CD4-positive, alpha-beta T cell treated with Interleukin-4 for 4 hours (primary cell): Measurements from ENCODE around the gene RDH16.
"Not testable (repeated sequence)": the region's sequence is repeated elsewhere in the genome, so short reads cannot be mapped to it uniquely, and the experiment has no call there.

Source experiments
- DNase-seq: peaks from one replicate; pipeline ENCODE4 v3.0.0-alpha.2; 2020

RDH16 gene

GRCh38 chr12:56951582-56952339 lies 5.6 kb downstream of the RDH16 start:
- no peak for DNase-seq

DNA sequence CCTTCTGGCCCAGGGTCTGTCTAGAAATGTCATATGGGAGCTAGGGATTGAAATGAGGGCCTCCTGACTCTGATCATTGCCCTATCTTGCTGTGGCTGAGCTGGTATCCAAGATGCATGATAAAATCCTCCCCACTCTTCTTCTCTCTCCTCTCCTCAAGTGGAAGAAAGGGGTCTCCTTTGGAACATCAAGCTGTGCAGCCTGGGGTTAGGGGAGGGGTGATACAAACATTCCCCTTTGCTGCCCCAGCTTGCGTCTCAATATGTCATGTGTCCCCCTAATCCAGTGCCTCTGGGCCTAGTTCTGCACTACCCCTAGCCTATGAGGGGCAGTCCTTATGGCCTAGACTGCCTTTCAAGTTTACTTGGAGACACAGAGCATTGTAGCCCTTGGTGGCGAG lies 8.5 kb downstream of the RDH16 start:
- no peak for DNase-seq

DNA sequence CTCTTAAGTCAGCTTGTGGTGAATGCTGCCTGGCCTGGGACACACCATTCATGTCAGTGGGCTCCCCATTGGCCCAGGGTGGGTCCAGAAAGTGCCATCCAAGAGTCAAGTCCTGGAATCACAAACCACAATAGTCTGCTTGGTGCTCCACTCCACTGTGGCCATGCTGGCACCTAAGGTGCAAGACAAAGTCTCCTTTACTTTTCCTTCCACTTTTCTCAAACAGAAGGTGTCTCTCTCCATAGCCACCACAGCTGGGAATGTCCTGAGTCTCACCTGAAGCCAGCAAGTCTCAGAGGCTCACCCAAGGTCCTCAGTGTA lies 9.0 kb downstream of the RDH16 start:
- DNase-seq: no peak

- DNase-seq: no peak
Measured at GRCh38 chr12:56947633-56948456, 9.6 kb downstream of the RDH16 start.

DNA sequence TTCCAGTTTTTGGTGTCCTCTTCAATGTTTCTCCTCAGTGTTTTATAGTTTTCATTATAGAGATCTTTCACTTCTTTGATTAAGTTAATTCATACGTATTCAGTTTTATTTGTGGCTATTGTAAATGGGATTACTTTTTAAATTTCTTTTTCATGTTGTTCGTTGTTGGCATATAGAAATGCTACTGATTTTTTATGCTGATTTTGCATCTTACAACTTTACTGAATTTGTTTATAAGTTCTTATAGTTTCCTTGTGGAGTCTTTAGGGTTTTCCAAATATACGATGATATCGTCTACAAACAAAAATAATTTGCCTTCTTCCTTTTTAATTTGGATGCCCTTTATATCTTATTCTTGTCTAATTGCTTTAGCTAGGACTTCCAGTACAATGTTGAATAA lies 13.5 kb downstream of the RDH16 start:
- DNase-seq: no peak

- DNase-seq: not testable (repeated sequence)
Measured at GRCh38 chr12:56943374-56943773, 14.0 kb downstream of the RDH16 start.

DNA sequence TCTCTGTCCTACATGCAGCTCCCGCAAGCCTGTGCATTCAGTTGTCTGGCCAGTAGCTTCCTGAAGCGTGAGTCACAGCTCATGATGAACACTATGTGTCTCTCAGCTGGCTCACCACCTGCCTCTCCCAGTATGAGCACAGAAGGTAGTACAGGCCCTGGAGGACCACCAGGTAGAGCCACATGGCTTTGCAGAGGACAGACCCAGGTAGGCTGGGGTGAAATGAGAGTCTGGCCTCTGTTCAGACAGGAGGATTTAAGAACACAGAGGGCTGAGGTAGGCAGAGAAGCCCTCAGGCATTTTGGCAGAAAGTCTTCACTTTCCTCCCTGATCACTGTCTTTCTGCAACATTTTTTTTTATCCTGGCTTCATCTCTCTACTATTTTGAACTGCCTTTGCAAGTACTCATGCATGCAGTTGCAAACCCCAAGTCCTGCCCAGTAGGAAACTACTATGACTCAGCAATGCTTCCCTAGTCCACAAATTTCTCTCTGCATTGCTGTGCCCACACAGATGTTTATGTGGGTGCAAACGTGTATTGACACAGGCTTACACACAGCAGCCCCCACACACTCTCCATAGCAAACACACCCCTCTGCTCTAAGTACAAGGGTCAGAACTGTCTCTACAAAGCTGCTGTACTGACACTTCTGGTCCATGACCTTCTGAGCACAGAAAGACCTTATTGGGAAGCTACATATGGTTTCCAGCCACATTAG lies 15.9 kb downstream of the RDH16 start:
- no peak for DNase-seq

GRCh38 chr12:56940942-56941298 lies 16.5 kb downstream of the RDH16 start:
- DNase-seq: not testable (repeated sequence)

- DNase-seq: no peak
Measured at GRCh38 chr12:56935752-56936151, 21.7 kb downstream of the RDH16 start.

GRCh38 chr12:56935157-56935556 lies 22.3 kb downstream of the RDH16 start:
- DNase-seq: no peak

DNA sequence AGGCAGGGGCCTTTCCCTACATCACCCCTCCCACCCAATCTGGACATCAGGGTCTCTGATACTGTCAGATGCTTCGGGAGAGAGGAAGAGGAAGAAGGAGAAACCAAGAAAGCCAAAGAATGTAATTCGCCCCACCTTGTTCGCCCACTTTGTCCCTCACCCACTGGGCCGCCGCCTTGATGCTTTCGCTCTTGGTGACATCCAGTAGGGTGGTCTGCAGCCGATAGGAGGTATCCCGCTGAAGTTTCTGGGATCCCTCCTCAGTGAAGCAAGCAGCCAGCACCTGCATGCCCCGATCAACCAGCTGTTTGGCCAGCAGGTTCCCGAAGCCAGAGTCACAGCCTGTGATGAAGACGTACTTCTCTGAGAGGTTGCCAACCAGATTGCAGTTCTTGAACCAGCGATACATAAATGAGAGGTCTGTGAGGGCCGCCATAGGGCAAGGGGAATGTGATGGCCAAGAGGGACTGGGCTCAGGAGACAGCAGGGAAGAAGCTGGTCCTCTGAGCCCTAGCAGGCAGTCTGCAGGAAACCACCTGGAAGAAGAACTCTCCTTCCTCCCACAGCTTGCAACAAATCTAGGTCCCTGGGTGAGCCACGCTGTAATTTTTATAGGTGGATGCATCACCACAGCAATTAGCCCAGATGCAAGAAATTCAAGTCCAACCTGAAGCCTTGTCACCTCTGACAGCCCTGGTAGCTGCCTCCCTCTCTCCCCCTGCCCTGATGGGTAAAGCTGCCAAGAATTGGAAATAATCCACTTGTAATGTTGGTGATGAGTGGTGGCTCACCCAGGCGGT lies 23.4 kb downstream of the RDH16 start, which contains the start of gene SDR9C7:
TSS of gene SDR9C7 (minus strand) at position 583 of the 800 bp plus-strand sequence. CDS start at position 436, 147 bp downstream.
- DNase-seq: no peak

DNA sequence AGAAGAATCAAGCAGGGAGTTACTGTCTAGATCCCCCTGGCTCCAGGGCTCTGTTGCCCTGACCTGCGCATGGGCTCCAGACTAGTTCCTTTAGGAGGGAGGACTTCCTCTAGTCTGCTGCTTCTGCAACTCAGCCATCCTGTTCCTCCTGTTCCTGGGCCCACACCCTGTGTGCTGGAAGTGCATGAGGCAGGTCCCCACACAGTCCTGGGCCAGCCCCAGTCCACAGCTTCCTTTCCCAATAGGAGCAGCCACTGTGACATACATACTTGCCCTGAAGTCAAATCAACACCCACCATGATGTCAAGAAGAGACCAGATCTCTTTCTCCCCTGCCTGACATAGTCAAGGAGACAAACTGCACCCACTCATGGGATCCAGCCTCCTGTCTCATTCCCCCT lies 24.5 kb downstream of the RDH16 start:
- no peak for DNase-seq

DNA sequence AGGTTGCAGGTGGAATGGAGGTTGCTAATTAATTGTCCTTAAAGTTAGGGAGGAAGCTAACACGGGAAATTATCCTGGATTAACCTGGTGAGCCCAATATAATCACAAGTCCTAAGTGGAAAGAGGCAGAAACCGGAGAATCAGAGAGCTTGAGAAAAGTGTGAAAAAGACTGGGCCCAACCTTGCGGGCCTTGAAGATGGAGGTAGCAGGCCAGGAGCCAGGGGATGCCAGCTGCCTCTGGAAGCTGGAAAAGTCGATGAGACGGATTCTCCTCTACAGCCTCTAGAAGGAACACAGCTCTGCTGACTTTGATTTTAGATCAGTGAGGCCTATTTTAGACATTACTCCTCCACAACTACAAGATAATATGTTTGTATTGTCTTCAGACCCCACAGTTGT lies 25.3 kb downstream of the RDH16 start:
- DNase-seq: no peak

DNA sequence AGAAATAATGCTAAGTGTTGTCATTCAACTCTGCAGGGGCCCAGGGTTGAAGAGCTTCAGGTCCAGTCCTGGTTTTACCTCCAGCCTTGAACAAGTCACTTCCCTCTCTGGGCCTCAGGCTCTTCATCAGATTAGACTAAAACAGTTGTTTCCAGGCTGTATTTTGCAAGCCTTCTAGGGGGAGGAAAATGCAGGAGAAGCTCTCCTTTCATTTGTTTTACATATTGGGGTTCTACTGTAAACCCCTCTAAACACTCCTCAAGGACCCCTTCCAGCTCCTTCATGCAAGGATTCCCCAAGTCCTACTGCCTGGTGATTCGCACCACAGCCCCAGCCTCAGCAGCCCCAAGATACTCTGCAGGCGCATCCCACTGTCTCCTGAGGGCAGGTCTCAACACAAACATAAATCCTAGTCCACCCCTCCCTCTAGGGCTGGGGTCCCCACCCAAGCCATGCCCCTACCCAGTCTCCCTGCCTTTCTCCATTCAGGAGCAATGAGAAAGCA lies 25.9 kb downstream of the RDH16 start:
- DNase-seq: peak; percentile 18

DNA sequence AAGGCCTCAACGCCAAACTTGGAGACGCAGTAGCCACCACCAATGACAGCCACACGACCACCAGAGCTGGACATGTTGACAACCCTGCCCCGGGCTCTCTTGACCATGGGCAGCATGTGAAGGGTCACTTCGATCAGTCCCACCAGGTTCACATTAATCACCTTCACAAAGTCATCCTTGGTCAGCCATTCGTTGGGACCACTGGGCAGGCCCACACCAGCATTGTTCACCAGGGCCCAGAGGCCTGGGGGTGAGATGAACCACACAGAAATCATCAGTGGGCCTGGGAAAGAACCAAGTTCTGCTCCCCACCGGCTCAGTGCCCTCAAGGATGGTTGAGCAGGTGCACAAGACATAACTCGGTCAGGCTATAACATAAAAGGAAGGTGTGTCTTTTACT lies 27.2 kb downstream of the RDH16 start:
- DNase-seq: no peak

DNA sequence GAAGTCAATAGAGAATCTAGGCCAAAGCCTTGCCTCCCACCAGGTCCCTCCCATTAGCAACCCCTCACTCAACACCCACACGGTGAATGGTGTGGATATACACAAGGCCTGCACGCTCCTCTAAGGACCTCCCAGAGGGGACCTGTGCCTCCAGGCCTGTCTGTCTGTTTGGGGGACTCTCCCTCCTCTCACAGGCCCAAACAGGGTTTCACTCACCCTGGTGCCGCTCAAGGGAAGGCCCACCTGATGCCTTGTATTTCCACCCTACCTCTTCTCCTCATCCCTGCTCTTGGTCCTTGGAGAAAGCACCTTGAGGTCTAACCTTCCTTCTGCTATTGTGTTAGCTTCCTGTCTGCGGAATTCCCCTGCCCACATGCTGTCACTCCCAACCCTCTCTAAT lies 27.6 kb downstream of the RDH16 start:
- no peak for DNase-seq

- DNase-seq: no peak
Measured at GRCh38 chr12:56928262-56928661, 29.1 kb downstream of the RDH16 start.

GRCh38 chr12:56927281-56927680 lies 30.1 kb downstream of the RDH16 start:
- no peak for DNase-seq

DNA sequence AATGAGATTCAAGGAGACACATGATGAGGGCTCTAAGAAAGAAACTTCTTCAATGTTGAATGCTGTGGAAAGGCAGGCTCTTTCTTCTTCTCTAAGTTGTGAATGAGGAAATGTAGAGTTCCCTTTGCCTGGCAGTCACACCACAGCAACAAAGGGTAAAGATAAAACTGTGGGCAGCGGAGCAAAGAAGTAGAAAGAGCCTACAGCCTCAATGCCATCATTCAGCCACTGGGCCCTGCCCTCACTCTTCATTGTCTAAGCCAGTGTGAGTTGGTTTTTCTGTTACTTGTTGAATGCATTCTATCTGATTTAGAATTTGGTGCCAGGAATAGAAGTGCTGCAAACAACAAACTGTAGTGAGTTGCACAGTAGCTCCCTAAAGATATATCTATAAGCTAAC lies 35.4 kb downstream of the RDH16 start:
- no peak for DNase-seq

- DNase-seq: no peak
Measured at GRCh38 chr12:56921346-56921745, 36.1 kb downstream of the RDH16 start.

- not testable (repeated sequence) for DNase-seq
Measured at GRCh38 chr12:56918139-56918538, 39.3 kb downstream of the RDH16 start.

GRCh38 chr12:56916996-56917333 lies 40.4 kb downstream of the RDH16 start:
- DNase-seq: no peak
